HEK293 (cell line): ENCODE measurements around the gene ZBTB43.

ENCODE experiments used
- ZNF114 ChIP-seq: fragments of 450-650 bp; formaldehyde crosslinking; IDR thresholded peaks from 2 replicates; pipeline ENCODE4 v1.5.0; 2017; ENCODE audit warnings: missing biosample characterization, missing genetic modification characterization
- ZNF670 ChIP-seq: fragments of 450-650 bp; formaldehyde crosslinking; IDR thresholded peaks from 2 replicates; pipeline ENCODE4 v1.5.1; 2016; ENCODE audit warnings: missing biosample characterization, missing genetic modification characterization, low read depth

DNA sequence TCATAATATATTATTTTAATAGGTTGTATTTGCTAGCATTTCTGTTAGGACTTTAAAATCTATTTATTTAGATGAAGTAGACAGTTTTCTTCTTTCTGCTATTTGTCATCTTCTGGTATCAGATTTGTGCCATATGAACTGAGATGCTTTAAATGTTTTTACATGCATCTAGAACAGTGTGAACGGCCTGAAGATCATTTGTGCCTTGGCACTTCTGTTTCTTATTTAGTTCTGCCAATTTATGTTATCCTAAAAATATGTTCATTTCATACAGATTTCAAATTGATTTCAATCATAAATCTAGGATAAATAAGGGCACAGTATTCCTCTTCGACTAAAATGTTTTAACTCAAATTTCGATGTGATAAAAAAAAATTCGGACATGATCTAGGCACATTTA, 71.7 kb downstream of the ZBTB43 start:
- TF ChIP-seq ZNF670 (tag by site-specific recombination), result no peak
- no peak for TF ChIP-seq ZNF114 (tag by site-specific recombination)
